GM19455 (cell line): ENCODE results near the gene TEKT1.
"Not testable (repeated sequence)": the region's sequence is repeated elsewhere in the genome, so short reads cannot be mapped to it uniquely, and the experiment has no call there.

Experiments
- ATAC-seq: cut with Tn5 transposase; IDR thresholded peaks from one replicate; pipeline ENCODE4 v1.9.1; 2021; ENCODE audit not compliant: unreplicated experiment

Gene TEKT1

DNA sequence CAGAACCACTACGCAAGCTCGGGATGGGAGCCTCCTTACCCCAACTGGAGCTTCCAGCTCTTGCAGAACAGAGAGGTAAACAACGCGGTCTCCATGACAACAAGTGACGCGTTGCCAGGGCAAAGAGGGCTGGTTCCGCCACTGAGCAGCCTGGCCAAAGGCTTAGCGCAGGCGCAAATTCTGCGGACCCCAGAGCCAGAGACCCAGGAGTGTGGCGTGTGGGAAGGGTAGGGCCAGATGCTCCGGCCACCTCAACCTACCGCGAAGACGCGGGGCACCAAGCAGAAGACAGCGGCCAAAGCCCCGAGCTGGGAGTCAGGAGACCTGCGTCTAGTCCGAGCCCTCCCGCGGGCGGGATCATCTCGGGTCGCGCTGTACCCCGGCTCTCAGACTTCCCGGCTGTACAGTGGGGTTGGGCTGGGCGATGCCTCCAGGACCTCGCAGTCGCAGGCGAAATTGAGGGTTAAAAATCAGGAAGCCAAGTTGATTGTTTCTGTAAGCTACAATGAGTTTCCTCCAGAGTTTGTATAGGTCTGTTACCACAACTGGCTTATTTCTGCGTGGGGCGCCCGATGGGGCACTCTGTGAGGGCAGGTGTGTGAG, at the start of gene TEKT1:
TSS of gene TEKT1 (minus strand) at position 69 of the 603 bp plus-strand sequence. CDS start 1,353 bp downstream, outside the sequence.
- no peak for ATAC-seq

DNA sequence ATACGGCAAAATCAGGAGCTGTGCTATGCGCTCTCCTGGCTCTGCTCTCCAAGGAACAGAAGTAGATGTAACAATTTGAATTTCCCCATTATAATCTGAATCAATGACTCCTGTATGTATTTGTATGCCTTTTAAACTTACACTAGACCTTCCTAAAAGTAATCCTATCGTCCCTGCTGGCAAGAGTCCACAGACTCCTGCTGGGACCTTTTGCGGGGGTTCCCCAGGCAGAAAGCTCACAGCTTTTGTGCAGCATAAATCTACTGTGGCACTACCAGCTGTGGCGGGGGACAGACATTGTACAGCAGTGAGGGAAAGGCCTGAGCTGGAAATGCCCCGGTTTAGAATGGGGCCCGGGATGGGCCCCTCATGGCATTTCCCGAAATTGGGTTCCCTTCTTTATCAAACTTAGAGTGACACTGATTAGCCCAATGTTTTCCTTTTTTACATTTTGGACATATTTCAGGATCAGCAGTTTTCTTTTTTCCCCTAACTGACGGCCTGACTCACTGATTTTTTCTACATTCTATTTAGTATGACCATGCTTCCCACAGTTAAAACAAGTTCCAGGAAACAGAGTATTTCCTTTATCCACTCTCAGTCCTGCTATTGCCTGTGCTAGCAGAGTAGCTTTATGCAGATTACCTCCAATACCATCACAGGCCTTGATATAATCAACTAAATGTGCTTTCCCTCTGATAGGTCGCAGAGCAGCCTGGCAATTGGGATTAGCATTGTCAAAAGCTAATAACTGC, 47.9 kb upstream of the TEKT1 start:
- ATAC-seq, result not testable (repeated sequence)

DNA sequence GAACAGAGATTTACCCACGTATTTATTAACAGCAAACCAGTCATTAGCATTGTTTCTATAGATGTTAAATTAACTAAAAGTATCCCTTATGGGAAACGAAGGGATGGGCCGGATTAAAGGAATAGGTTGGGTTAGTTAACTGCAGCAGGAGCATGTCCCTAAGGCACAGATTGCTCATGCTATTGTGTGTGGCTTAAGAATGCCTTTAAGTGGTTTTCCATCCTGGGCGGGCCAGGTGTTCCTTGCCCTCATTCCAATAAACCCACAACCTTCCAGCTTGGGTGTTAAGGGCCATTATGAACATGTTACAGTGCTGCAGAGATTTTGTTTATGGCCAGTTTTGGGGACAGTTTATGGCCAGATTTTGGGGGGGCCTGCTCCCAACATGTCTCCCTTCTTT, 43.7 kb upstream of the TEKT1 start:
- ATAC-seq, result not testable (repeated sequence)

DNA sequence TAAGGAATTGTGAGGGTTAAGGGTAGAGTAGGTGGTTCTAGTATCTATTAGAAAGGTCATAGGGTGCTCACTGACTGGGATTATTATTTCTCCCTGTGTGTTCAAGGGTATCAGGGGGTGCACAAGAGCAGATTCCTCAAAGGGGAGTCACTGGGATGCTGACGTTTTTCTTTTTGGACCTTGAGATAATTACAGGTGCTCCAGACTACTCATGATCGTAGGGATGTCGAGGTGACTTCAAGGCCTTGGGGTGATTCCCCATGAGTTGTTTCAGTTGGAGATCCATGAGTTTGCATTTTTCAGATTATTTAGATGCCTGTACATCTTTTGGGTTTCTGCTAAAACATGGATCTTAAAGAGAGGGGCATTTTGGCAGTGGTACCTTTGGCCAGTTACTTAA, 41.4 kb upstream of the TEKT1 start:
- ATAC-seq, result no peak

DNA sequence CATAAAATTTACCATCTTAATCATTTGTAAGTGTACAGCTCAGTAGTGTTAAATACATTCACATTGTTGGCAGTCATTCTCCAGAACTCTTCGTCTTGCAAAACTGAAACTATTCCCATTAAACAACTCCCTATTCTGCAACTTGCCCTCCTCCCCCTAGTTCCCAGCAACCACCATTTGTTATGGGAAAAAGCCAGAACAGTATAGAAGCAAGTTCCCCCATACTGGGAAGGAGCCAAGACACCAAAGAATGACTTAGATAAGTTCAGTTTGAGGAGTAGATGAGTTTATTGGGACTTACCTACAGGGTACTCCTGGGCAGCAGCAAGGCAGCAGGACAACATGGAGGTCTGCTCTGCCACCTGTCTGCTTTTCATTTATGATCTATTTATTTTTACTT, 39.3 kb upstream of the TEKT1 start:
- no peak for ATAC-seq

DNA sequence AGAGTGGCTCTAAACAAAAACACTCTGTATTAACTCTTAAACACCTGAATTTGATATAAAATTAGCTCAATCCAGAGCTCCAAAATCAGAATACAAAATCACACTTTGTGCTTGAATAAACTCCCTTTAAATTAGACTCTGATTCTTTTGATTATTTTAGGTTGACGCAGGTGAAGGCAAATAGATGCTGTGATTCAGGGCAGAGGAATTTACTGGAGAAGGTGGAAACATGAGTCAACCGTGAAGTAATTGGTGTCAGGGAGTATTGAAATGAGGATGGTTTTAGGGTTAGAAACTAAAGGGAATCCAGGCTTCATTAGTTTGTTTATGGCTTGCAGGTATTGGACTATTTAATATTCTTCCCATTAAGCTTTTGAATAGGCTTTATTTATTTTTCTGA, 37.1 kb upstream of the TEKT1 start:
- ATAC-seq, result no peak

DNA sequence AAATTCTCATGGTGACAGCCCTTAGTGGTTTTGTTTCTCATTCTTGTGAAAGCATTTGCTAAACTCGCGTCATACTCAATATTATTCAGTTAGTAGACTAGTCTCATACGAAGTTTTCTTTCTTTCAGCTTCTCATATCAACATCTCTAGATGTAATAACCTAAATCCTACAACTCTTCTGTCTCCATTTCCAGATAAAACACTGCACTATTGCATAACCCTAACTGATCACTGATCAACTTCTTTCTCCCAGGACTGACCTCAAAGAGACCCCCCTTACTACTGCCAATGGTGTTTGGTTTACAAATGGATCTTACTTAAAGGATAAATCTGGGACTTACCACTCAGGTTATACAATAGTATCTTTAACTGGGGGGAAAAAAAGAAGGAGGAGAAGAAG, 36.3 kb upstream of the TEKT1 start:
- no peak for ATAC-seq

DNA sequence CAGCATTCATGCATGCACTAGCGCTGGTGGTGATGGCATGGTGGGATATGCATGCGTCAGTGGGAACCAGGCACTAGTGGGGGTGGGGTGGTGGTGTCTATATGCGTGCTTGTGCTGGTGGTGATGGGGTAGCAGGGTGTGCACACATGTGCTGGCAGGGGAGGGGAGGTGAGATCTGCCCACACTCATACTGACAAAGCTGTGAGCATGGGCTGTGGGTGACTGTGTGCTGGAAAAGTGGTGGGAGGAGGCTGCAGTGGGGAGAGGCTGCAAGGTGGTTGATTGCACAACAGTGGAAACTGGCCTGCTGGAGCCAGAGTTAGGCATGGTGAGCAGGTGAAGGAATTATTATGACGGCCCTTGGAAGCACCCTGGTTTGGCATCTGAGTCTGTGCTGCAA, 31.3 kb upstream of the TEKT1 start:
- ATAC-seq, result no peak

DNA sequence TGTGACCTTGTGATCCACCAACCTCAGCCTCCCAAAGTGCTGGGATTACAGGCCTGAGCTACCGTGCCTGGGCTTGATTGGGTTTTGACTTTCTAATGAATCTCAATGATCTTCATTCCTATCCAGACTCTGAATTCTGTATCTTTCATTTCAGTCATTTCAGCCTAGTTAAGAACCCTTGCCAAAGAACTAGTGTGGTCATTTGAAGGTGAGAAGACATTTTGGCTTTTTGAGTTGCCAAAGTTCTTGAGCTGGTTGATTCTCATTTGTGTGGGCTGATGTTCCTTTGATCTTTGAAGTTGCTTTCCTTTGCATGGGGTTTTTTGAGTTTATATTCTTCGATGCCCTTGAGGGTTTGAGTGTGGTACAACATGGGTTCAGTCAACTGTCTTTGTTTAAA, 30.6 kb upstream of the TEKT1 start:
- no peak for ATAC-seq

DNA sequence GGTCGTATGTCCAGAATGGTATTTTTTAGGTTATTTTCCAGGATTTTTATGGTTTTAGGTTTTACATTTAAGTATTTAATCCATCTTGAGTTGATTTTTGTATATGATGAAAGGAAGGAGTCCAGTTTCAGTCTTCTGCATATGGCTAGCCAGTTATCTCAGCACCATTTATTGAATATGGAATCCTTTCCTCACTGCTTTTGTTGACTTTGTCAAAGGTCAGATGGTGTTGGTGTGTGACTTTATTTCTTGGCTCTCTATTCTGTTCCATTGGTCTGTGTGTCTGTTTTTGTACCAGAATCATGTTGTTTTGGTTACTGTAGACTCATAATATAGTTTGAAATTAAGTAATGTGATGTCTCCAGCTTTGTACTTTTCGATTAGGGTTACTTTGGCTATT, 26.4 kb upstream of the TEKT1 start:
- ATAC-seq, result no peak

DNA sequence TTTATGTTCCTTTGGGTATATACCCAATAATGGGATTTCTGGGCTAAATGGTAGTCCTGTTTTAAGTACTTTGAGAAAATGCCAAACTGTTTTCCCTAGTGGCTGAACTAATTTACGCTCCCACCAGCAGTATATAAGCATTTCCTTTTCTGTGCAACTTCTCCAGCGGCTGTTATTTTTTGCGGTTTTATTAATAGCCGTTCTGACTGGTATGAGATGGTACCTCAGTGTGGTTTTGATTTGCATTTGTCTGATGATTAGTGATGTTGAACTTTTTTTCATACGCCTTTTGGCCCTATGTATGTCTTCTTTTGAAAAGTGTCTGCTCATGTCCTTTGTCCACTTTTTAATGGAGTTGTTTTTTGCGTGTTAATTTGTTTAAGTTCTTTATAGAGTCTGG, 25.8 kb upstream of the TEKT1 start:
- no peak for ATAC-seq

DNA sequence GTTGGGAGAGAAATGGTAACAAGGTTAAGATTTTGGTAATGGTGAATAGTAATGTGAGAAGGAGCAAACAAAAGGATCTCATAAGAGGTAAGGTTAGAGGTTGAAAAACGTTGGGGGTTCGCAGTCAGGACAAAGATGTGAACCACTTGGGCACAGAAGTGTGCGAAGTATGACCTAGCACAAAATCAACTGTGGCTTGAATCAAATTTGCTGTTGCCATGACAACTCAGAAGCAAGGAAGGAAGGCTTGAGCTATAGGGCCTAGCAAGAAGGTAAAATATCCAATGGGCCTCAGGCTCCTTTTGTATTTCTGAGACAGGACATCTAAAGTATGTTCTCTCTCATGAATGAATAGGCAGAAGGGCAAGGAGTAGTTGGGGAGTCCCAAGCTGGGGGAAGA, 24.5 kb upstream of the TEKT1 start:
- ATAC-seq, result no peak

DNA sequence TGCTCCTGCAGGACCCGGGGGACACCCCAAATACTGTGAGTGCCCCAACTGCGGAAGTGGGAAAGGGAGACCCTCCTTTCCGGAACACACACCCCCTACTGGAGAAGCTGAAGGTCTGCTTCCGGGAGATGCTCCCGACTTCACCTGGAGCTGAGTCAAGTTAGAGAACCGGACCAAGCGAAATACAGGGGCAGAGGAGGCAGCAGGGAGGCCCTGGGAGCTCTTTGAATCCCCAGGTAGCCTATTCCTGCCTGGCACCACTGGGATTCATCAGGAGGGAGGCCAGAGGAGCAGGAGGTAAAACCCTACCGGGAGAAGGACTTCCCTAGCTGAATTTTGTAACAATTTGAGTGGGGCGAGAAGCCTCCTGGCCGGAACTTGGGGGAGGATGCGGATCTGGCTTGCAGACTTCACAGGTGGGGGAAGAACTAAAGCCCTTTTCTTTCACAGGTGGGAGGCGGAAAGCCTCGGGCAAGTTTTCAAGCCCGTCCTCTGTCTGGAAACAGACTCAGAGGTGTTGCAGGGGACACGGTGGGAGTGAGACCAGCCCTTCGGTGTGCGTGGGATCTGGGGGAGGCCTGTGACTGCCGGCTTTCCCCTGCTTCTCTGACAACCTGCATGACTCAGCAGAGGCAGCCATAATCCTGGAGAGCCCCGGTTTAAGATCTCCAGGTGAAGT, 22.4 kb upstream of the TEKT1 start:
- ATAC-seq, result no peak

DNA sequence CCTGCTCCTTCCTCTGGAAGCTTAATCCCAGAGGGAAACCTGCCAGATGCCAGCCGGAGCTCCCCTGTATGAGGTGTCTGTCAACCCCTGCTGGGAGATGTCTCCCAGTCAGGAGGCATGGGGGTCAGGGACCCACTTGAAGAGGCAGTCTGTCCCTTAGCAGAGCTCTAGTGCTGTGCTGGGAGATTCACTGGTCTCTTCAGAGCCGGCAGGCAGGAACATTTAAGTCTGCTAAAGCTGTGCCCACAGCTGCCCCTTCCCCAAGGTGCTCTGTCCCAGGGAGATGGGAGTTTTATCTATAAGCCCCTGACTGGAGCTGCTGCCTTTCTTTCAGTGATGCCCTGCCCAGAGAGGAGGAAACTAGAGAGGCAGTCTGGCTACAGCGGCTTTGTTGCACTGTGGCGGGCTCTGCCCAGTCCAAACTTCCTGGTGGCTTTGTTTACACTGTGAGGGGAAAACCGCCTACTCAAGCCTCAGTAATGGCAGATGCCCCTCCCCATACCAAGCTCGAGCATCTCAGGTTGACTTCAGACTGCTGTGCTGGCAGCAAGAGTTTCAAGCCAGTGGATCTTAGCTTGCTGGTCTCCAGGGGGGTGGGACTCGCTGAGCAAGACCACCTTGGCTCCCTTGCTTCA, 17.1 kb upstream of the TEKT1 start:
- ATAC-seq, result not testable (repeated sequence)

DNA sequence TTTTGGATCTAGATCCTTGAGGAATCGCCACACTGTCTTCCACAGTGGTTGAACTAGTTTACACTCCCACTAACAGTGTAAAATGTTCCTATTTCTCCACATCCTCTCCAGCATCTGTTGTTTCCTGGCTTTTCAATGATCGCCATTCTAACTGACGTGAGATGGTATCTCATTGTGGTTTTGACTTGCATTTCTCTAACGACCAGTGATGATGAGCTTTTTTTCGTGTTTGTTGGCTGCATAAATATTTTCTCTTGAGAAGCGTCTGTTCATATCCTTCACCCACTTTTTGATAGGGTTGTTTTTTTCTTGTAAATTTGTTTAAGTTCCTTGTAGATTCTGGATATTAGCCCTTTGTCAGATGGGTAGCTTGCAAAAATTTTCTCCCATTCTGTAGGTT, 14.6 kb upstream of the TEKT1 start:
- not testable (repeated sequence) for ATAC-seq

DNA sequence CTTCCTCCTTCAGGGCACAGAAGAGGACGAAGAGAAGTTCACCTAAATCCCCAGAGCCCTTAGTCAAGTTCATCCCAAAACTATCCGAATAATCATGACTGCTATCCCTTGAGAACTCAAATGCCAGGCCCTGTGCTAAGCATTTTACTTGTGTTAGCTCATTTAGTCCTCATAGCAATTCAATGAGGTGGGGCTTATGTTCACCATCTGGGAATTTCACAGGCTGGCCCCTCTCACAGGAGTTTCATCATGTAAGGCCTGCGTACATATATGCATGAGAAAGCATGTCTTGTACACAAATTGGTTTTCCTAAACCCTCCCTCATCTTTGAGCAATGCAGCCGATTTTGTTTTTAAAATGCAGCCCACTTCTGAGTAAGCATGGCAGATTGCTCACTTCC, 12.9 kb upstream of the TEKT1 start:
- not testable (repeated sequence) for ATAC-seq

DNA sequence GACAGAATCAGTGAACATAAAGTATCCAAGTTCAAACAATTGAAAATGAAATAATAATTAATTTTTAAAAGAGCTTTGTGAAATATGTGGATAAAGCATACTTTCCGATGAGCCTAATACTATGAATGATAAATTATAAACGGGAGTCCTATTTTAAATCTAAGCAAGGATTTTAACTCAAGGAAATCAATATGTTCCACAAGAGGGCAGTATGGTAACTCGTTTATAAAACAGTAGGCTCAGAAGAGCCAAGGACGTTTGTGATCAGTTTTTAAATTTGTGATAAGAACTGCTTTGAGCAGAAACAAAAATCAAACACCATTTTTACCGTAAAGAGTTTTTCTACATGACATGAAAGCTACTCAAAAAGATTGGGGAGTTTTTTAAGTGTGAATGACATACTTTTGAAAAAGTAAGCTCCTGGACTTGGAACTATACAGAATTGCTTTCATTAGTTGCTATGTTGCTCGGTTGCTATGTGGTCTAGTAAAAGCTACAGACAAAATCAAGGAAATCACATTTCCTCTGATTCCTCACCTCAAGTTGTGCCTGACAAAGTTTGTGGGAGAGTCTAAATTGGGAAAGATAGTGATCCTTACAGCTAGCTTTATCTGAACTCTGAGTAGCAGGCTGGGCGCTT, 11.8 kb upstream of the TEKT1 start:
- ATAC-seq, result no peak

DNA sequence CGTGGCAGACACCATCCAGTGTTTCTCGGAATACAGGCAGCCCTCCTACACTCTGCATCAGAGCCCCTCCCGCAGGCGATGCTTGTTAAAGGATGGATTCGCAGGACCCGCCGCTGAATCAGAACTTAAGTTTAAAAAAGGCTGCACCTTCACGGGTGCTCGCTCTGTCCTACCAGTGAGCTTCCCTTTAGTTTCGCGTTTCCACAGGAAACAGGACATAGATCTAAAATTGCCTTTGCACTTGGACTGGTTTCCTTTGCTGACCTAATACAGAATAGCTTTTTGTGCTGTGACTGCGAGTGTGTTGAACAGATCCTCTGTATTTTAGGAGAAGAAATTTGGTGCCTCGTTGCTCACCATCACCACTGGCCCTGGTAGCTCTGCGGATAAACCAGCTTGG, 10.2 kb upstream of the TEKT1 start:
- not testable (repeated sequence) for ATAC-seq

DNA sequence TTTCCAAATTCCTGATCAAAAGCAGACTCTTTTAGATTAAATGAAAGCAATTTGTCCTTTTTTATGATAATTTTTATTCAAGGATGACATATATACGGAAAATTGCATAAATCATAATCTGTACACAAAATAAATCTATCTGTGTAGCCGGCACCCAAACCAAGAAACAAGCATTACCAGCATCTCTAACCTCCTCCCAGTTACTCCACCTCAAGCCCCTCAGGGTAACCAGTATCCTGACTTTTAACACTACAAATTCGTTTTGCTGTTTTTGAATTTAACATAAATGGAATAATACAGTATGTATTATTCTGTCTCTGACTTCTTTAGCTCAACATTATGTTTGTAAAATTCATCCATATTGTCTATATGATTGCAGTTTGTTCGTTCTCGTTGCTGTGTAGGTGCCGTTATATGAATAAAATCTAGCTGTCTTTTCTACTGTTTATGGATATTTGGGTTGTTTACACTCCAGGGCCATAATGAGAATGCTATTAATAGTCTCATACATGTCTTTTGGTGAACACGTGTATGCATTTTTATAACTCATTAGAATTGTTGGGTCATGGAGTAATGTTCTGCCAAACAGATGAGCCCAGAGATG, 1.0 kb downstream of the TEKT1 start:
- no peak for ATAC-seq

DNA sequence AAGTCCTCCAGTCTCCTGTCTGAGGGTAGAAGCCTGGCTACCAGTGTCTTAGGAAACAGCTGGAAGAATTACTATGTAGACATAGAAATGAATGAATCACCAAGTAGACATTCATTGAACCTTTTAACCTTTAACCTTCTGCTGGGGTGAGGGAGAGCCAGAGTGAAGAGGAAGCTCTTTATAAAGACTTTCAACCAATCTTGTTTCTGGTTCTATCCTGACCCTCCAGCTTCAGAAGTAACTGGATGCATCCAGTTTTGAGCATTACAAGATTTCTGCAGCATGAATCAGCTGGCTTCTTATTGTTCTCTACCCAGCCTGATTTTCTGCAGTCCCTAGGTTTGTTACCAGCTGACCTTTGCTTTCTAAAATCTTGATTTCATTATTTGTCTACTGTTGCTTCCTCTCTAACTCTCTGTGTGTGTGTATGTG, 8.5 kb downstream of the TEKT1 start:
- no peak for ATAC-seq

DNA sequence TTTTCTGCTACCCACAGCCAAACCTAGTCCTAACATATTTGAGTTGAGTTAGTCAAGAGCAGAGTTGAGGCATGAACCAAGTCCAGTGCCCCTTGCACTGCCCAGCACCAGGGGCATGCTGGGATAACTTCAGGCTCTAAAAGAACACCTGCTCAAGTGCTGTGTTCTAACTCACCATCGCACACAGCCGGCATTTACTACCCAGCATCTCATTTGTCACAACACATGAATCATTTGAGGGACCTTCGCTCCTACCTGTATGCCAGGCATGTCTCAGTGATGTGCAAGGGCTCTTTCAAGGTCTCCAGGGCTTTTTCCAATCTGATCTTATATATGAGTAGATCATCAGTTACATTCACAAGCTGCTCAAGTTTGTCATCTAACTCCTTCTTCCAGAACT, 12.6 kb downstream of the TEKT1 start:
- no peak for ATAC-seq
